Mesendoderm (in vitro differentiated cells): ENCODE measurements around the gene WNT9B. TPM values are rescaled to one million over a fixed set of nuclear protein-coding genes. Genes with fewer than 3 reads are reported as not detected.
A peak's percentile ranks its signal among the peaks of the same experiment; 100 is the strongest.

Experiments used
- DNase-seq: peaks from one replicate; pipeline ENCODE4 v3.0.0; 2013
- H2AK5ac ChIP-seq: 2 replicates; pipeline ENCODE4 v1.6.1; 2013; ENCODE audit warnings: low read length, inconsistent platforms
- H2BK120ac ChIP-seq: 2 replicates; pipeline ENCODE4 v1.6.1; 2013; ENCODE audit warnings: low read depth, mild to moderate bottlenecking, low read length, moderate library complexity, mixed read lengths
- H2BK15ac ChIP-seq: replicated peaks from 2 replicates; pipeline ENCODE4 v1.6.1; 2013; ENCODE audit warnings: low read depth, mild to moderate bottlenecking, moderate library complexity
- H2BK5ac ChIP-seq: 2 replicates; pipeline ENCODE4 v1.6.1; 2013; ENCODE audit warnings: low read length, inconsistent platforms
- H3K18ac ChIP-seq: 2 replicates; pipeline ENCODE4 v1.6.1; 2013; ENCODE audit warnings: mild to moderate bottlenecking, low read length, mixed read lengths
- H3K23ac ChIP-seq: one replicate; pipeline ENCODE4 v1.6.1; 2013; ENCODE audit warnings: low read length
- H3K27ac ChIP-seq: 2 replicates; pipeline ENCODE4 v1.5.1; 2013; ENCODE audit warnings: low read depth, mild to moderate bottlenecking, inconsistent platforms, low read length, moderate library complexity
- H3K27me3 ChIP-seq: 2 replicates; pipeline ENCODE4 v1.6.1; 2013; ENCODE audit warnings: low read length, control low read depth, mild to moderate bottlenecking, inconsistent platforms; ENCODE audit not compliant: insufficient read depth, poor library complexity
- H3K36me3 ChIP-seq: 2 replicates; pipeline ENCODE4 v1.6.1; 2013; ENCODE audit warnings: low read length, inconsistent platforms; ENCODE audit not compliant: control insufficient read depth, insufficient read depth
- H3K4ac ChIP-seq: one replicate; pipeline ENCODE4 v1.6.1; 2013; ENCODE audit warnings: low read depth, mild to moderate bottlenecking, low read length, moderate library complexity
- H3K4me1 ChIP-seq: 2 replicates; pipeline ENCODE4 v1.6.1; 2013; ENCODE audit warnings: low read depth, low read length, inconsistent platforms; ENCODE audit not compliant: control insufficient read depth
- H3K4me2 ChIP-seq: 2 replicates; pipeline ENCODE4 v1.6.1; 2013; ENCODE audit warnings: low read length
- H3K4me3 ChIP-seq: 2 replicates; pipeline ENCODE4 v1.5.1; 2013; ENCODE audit warnings: mild to moderate bottlenecking, low read length
- H3K56ac ChIP-seq: one replicate; pipeline ENCODE4 v1.6.1; 2013; ENCODE audit warnings: low read length
- H3K79me1 ChIP-seq: 2 replicates; pipeline ENCODE4 v1.6.1; 2013; ENCODE audit warnings: low read length, inconsistent platforms
- H3K79me2 ChIP-seq: 2 replicates; pipeline ENCODE4 v1.6.1; 2013; ENCODE audit warnings: mild to moderate bottlenecking, low read length; ENCODE audit not compliant: control insufficient read depth, insufficient read depth
- H3K9ac ChIP-seq: 2 replicates; pipeline ENCODE4 v1.6.1; 2013; ENCODE audit warnings: low read length, inconsistent platforms
- H4K5ac ChIP-seq: one replicate; pipeline ENCODE4 v1.6.1; 2013; ENCODE audit warnings: low read length
- H4K8ac ChIP-seq: one replicate; pipeline ENCODE4 v1.6.1; 2013; ENCODE audit warnings: low read depth, mild to moderate bottlenecking, control low read depth, low read length, moderate library complexity
- WGBS: extraction: QIAGEN DNeasy Blood & Tissue Kit; methylation state at CpG from one replicate; pipeline ENCODE4 v1.1.7; 2013; ENCODE audit warnings: low lambda C conversion rate, missing lambda C conversion rate; ENCODE audit not compliant: insufficient coverage; ENCODE audit errors: extremely low coverage; 5-methylcytosine and 5-hydroxymethylcytosine counted together
- polyA plus RNA-seq, 2 experiments: library from polyadenylated mRNA; stranded (reverse); fragments of 200-250 nt; gene quantifications; one replicate each; pipeline ENCODE4 v1.2.3, GENCODE V29; 2013

The WNT9B gene, protein sequence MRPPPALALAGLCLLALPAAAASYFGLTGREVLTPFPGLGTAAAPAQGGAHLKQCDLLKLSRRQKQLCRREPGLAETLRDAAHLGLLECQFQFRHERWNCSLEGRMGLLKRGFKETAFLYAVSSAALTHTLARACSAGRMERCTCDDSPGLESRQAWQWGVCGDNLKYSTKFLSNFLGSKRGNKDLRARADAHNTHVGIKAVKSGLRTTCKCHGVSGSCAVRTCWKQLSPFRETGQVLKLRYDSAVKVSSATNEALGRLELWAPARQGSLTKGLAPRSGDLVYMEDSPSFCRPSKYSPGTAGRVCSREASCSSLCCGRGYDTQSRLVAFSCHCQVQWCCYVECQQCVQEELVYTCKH
- 0.74 TPM for polyA plus RNA-seq (2013, experiment 1 of 2)
- 0.70 TPM for polyA plus RNA-seq (2013, experiment 2 of 2)

DNA sequence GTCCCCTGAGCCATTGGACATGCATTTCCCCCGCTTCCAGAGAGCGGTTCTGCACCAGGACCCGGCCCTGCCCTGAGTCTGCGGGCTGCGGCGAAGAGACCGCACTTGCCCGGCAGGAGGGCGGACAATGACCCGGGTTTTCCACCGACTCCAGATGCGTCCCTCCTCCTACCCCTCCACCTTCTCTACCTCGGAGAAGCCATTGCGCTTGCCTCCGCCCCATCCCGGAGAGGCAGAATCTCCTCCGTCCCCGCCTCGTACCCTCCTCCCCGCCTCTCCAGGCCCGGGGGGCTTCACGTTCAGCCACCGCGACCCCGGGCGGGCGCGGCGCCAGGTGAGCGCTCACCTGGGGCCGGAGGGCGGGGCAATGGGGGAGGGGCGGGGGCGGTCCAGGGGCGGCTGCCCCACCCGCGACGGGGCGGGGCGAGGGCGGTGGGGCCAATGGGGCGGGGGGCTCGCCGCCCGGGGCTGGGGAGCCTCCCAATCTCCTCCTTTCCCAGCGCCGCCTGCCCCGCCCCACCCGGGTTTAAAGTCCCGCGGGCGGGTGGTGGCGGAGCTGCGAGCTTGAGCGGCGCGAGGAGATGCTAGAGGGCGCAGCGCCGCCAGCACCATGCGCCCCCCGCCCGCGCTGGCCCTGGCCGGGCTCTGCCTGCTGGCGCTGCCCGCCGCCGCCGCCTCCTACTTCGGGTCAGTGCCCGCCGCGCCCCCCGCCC is at the start of gene WNT9B:
Gene WNT9B (plus strand): TSS at position 555 of the 713 bp plus-strand sequence. CDS start 56 bp downstream, at position 611.
- WGBS, result no CpG with 5 or more reads among the region's 75 CpGs
- peak within 1 kb of the TSS; percentile 48 for H3K4me3 ChIP-seq
- peaks cover 3% of the 10 kb centered on the region for H3K27me3 ChIP-seq
- H3K18ac ChIP-seq, result no peak within 1 kb of the TSS
- H3K4me2 ChIP-seq, result peak within 1 kb of the TSS; percentile 94
- no peak within 1 kb of the TSS for H3K27ac ChIP-seq
- no peak within 1 kb of the TSS for H2BK5ac ChIP-seq
- peak within 1 kb of the TSS; percentile 85 for H3K23ac ChIP-seq
- no peaks in the 10 kb centered on the region for H3K79me1 ChIP-seq
- no peak within 1 kb of the TSS for H4K5ac ChIP-seq
- no peak within 1 kb of the TSS for H4K8ac ChIP-seq
- no peak within 1 kb of the TSS for H2BK120ac ChIP-seq
- H3K56ac ChIP-seq, result peak within 1 kb of the TSS; percentile 88
- H2BK15ac ChIP-seq, result no peak within 1 kb of the TSS
- DNase-seq, result peak; percentile 86
- H3K9ac ChIP-seq, result peak within 1 kb of the TSS; percentile 78
- no peaks in the 10 kb centered on the region for H3K79me2 ChIP-seq
- no peak within 1 kb of the TSS for H3K4ac ChIP-seq
- no peaks in the 10 kb centered on the region for H3K36me3 ChIP-seq
- no peaks in the 10 kb centered on the region for H3K4me1 ChIP-seq
- H2AK5ac ChIP-seq, result no peak within 1 kb of the TSS

DNA sequence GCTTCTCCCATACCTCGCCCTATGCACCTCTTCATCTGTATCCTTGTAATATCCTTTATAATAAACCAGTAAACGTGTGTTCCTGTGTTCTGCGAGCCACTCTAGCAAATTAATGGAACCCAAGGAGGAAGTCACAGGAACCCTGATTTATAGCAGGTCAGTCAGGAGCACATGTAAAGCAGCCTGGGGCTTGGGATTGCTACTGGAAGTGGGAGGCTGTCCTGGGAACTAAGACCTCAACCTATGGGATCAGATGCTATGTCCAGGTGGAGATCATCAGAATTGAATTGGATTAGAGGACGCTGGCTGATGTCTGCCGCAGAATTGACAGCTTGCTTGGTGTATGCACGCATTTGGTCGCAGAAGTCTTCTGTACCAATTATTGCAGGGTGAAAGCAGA is 48.6 kb upstream of the WNT9B start:
- Histone ChIP-seq H2BK120ac (no peak overlapping the region), H3K79me1 (peaks cover 36% of the 10 kb centered on the region), H4K8ac (no peak overlapping the region), H3K4me3 (no peak overlapping the region), H3K79me2 (peaks cover 36% of the 10 kb centered on the region), H3K4me1 (no peaks in the 10 kb centered on the region), H3K56ac (no peak overlapping the region), H3K27ac (no peak overlapping the region), H3K18ac (no peak overlapping the region), H3K4me2 (no peak overlapping the region), H3K36me3 (peaks cover 13% of the 10 kb centered on the region), H3K27me3 (no peaks in the 10 kb centered on the region), H2BK15ac (no peak overlapping the region), H3K4ac (no peak overlapping the region), H3K9ac (no peak overlapping the region), H3K23ac (no peak overlapping the region), H2AK5ac (no peak overlapping the region), H2BK5ac (no peak overlapping the region), H4K5ac (no peak overlapping the region)
- no peak for DNase-seq
- WGBS, result no CpG with 5 or more reads among the region's 7 CpGs

GRCh38 chr17:46803544-46803943 is 47.8 kb upstream of the WNT9B start:
- H3K4ac ChIP-seq, result no peak overlapping the region
- no peaks in the 10 kb centered on the region for H3K4me1 ChIP-seq
- no peak overlapping the region for H3K27ac ChIP-seq
- H3K9ac ChIP-seq, result no peak overlapping the region
- no peak overlapping the region for H3K23ac ChIP-seq
- no peak overlapping the region for H2AK5ac ChIP-seq
- H4K8ac ChIP-seq, result no peak overlapping the region
- peaks cover 13% of the 10 kb centered on the region for H3K36me3 ChIP-seq
- no peak overlapping the region for H2BK15ac ChIP-seq
- H4K5ac ChIP-seq, result no peak overlapping the region
- H3K4me3 ChIP-seq, result no peak overlapping the region
- H3K4me2 ChIP-seq, result no peak overlapping the region
- no peak overlapping the region for H3K56ac ChIP-seq
- no peak overlapping the region for H3K18ac ChIP-seq
- no peak overlapping the region for H2BK5ac ChIP-seq
- WGBS, result no CpG with 5 or more reads among the region's 5 CpGs
- H3K27me3 ChIP-seq, result no peaks in the 10 kb centered on the region
- H2BK120ac ChIP-seq, result no peak overlapping the region
- no peak for DNase-seq
- peaks cover 40% of the 10 kb centered on the region for H3K79me1 ChIP-seq
- peaks cover 40% of the 10 kb centered on the region for H3K79me2 ChIP-seq

DNA sequence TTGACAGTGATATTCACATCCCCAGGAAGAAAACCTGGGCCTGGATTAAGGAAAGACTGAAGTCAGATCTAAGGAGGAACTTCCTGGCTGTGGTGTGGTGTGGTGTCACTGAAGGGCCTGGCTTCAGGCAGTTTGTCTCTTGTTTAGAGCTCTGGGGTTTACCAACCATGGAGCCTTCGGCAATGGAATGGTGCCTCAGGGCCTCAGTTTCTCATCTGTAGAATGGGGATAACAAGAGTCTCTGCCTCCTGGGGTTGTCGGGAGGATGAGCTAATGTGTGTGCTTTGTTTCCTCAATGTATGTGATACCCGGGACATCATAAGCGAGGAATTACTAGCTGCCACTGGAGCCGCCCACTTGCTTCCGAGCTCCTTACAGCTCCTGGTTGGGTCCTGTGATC is 45.6 kb upstream of the WNT9B start:
- Histone ChIP-seq H3K56ac (no peak overlapping the region), H3K27me3 (no peaks in the 10 kb centered on the region), H3K9ac (no peak overlapping the region), H3K23ac (no peak overlapping the region), H3K79me1 (peaks cover 33% of the 10 kb centered on the region), H3K27ac (no peak overlapping the region), H2BK120ac (no peak overlapping the region), H3K18ac (no peak overlapping the region), H4K5ac (no peak overlapping the region), H3K79me2 (peaks cover 50% of the 10 kb centered on the region), H3K36me3 (peaks cover 9% of the 10 kb centered on the region), H3K4me2 (no peak overlapping the region), H2BK5ac (no peak overlapping the region), H3K4me3 (no peak overlapping the region), H2BK15ac (no peak overlapping the region), H3K4me1 (peaks cover 2% of the 10 kb centered on the region), H3K4ac (no peak overlapping the region), H4K8ac (no peak overlapping the region), H2AK5ac (no peak overlapping the region)
- DNase-seq, result no peak
- no CpG with 5 or more reads among the region's 6 CpGs for WGBS

GRCh38 chr17:46809110-46809571 is 42.2 kb upstream of the WNT9B start:
- Histone ChIP-seq H3K4me1 (peaks cover 16% of the 10 kb centered on the region), H3K18ac (no peak overlapping the region), H2AK5ac (no peak overlapping the region), H3K36me3 (peaks cover 5% of the 10 kb centered on the region), H3K27ac (no peak overlapping the region), H3K4me3 (no peak overlapping the region), H3K4me2 (no peak overlapping the region), H3K79me2 (peaks cover 73% of the 10 kb centered on the region), H3K56ac (peak overlapping the region; percentile 35), H3K27me3 (no peaks in the 10 kb centered on the region), H2BK5ac (no peak overlapping the region), H4K8ac (no peak overlapping the region), H4K5ac (no peak overlapping the region), H3K9ac (peak overlapping the region; percentile 3), H2BK15ac (no peak overlapping the region), H3K23ac (no peak overlapping the region), H3K4ac (no peak overlapping the region), H2BK120ac (no peak overlapping the region), H3K79me1 (peaks cover 33% of the 10 kb centered on the region)
- WGBS, result 100% methylated on average over 1 of the region's 8 CpGs
- DNase-seq, result peak; percentile 83
